ENCODE measurements around the gene ABLIM2. TPM values are rescaled to one million over a fixed set of nuclear protein-coding genes. Genes with fewer than 3 reads are reported as not detected.
A peak's percentile ranks its signal among the peaks of the same experiment; 100 is the strongest.

ABLIM2 gene
- total and polyA plus RNA-seq, 2 of the 8 experiments (the other 6 are each of a cell fraction or from before 2014, with no cell fraction given) = 2.8 to 3.0 TPM

GRCh38 chr4:8010618-8011017 is 148.0 kb downstream of the ABLIM2 start:
- peaks cover 0 to 2% (median 0%) of the 10 kb centered on the region in 4 experiments; a peak in 2 of 7 replicates for H3K4me1 ChIP-seq (replicated peaks in 1 of 4; ENCODE audit: control insufficient read depth in 3 of 4, insufficient read depth in 4 of 4, low read length in 3 of 4)
- H3K4ac ChIP-seq (replicated peaks; ENCODE audit: insufficient read length, low read depth, low read length) = no peak overlapping the region
- H2BK20ac ChIP-seq (ENCODE audit: low read length) = no peak overlapping the region
- H3K23ac ChIP-seq (ENCODE audit: insufficient read length) = no peak overlapping the region
- H3K23me2 ChIP-seq (ENCODE audit: low read depth, low read length) = peaks cover 13% of the 10 kb centered on the region; the same call in 1 of the 2 replicates
- H2BK12ac ChIP-seq (ENCODE audit: low read depth, low read length) = no peak overlapping the region
- no peak overlapping the region for H3K4me3 ChIP-seq (ENCODE audit: extremely low read depth in 1 of 4, insufficient read depth in 2 of 4, low read depth in 3 of 4, low read length in 4 of 4)
- no peaks in the 10 kb centered on the region for H3K9me3 ChIP-seq (ENCODE audit: insufficient read depth in 2 of 2, low read depth in 1 of 2, low read length in 1 of 2)
- no peak overlapping the region for H3K9ac ChIP-seq (replicated peaks in 1 of 4; ENCODE audit: extremely low read depth in 1 of 4, low read depth in 3 of 4, low read length in 3 of 4)
- H3K27ac ChIP-seq (ENCODE audit: low read depth, low read length) = no peak overlapping the region
- H2BK15ac ChIP-seq (ENCODE audit: low read length) = no peak overlapping the region
- ChIA-PET CTCF (ENCODE audit: partially characterized antibody) (interaction anchor here (0.7 to 1.3 kb wide), 3 partner anchors 23 to 276 kb away, joined by 3 to 6 read pairs (median 3); no protein-coding TSS in a partner anchor), POLR2A (ENCODE audit: partially characterized antibody) (no interaction called here)
- no peak overlapping the region for H4K5ac ChIP-seq (ENCODE audit: insufficient read length, low read depth, low read length)
- no peak overlapping the region for H2AK5ac ChIP-seq (ENCODE audit: low read depth, low read length)
- no peaks in the 10 kb centered on the region for H3K36me3 ChIP-seq (ENCODE audit: control insufficient read depth in 2 of 4, insufficient read depth in 4 of 4, low read length in 3 of 4)
- peak overlapping the region; percentile 53; the same call in 1 of the 2 replicates for H4K8ac ChIP-seq (ENCODE audit: extremely low read depth, insufficient read depth, low read length)
- no peaks in the 10 kb centered on the region for H3K79me2 ChIP-seq (ENCODE audit: control insufficient read depth in 1 of 2, insufficient read depth in 2 of 2, low read length in 2 of 2)
- 89% methylated on average over 12 of the region's 12 CpGs; no CpG with 5 or more reads in 1 of the 2 experiments for WGBS, 2 experiments (ENCODE audit: extremely low coverage in 1 of 2, insufficient coverage in 1 of 2, insufficient read length in 1 of 2, insufficient replicate concordance in 2 of 2, low coverage in 1 of 2, low lambda C conversion rate in 2 of 2, missing lambda C conversion rate in 1 of 2)
- no peak for TF ChIP-seq KDM1A (IDR thresholded peaks at IDR 0.05; ENCODE audit: borderline replicate concordance, low read length)
- TF ChIP-seq CHD2 (IDR thresholded peaks at IDR 0.05; ENCODE audit: low read length) = no peak
- TF ChIP-seq POLR2AphosphoS5 (IDR thresholded peaks at IDR 0.05; ENCODE audit: low read depth, low read length) = no peak
- TF ChIP-seq SP2 (IDR thresholded peaks at IDR 0.05; ENCODE audit: low read length) = no peak
- TF ChIP-seq CBX5 (IDR thresholded peaks at IDR 0.05; ENCODE audit: low read depth, low read length) = no peak
- TF ChIP-seq BACH1 (IDR thresholded peaks at IDR 0.05; ENCODE audit: low read length) = no peak
- TF ChIP-seq TEAD4 (IDR thresholded peaks at IDR 0.05; ENCODE audit: low read depth, low read length) = no peak
- no peak for TF ChIP-seq FOSL1 (IDR thresholded peaks at IDR 0.05; ENCODE audit: insufficient read depth, low read depth, low read length)
- TF ChIP-seq CREB1 (IDR thresholded peaks at IDR 0.05) = no peak
- no peak for TF ChIP-seq SIX5 (IDR thresholded peaks at IDR 0.05; ENCODE audit: low read depth, low read length)
- no peak for TF ChIP-seq GABPA (IDR thresholded peaks at IDR 0.05; ENCODE audit: borderline replicate concordance, insufficient read depth, low read length)
- TF ChIP-seq SRF (IDR thresholded peaks at IDR 0.05; ENCODE audit: low read depth, low read length) = no peak
- no peak overlapping the region for H4K91ac ChIP-seq (replicated peaks; ENCODE audit: insufficient read length, low read length)
- H3K14ac ChIP-seq (ENCODE audit: insufficient read length) = no peak overlapping the region
- DNase-seq (ENCODE audit: low read depth in 1 of 2, low spot score in 2 of 2) (no peak), FAIRE-seq (no peak)
- H3K18ac ChIP-seq (ENCODE audit: extremely low read depth, low read length) = no peak overlapping the region
- H2AFZ ChIP-seq (ENCODE audit: low read length) = no peak overlapping the region
- H3K56ac ChIP-seq (replicated peaks; ENCODE audit: insufficient read length, low read depth, low read length) = no peak overlapping the region
- H3K4me2 ChIP-seq (ENCODE audit: insufficient read depth in 1 of 2, low read depth in 2 of 2, low read length in 2 of 2) = no peak overlapping the region
- H3K27me3 ChIP-seq (replicated peaks in 1 of 4; ENCODE audit: control insufficient read depth in 3 of 4, extremely low read depth in 1 of 4, insufficient read depth in 3 of 4, low read length in 3 of 4) = no peaks in the 10 kb centered on the region
- no peak overlapping the region for H2BK5ac ChIP-seq (ENCODE audit: low read depth, low read length)
- H3K79me1 ChIP-seq (ENCODE audit: low read depth, low read length) = no peaks in the 10 kb centered on the region
- no peak overlapping the region for H2BK120ac ChIP-seq (replicated peaks; ENCODE audit: low read depth, low read length)
- H4K20me1 ChIP-seq (replicated peaks in 1 of 2; ENCODE audit: control insufficient read depth in 1 of 2, insufficient read depth in 2 of 2, low read length in 2 of 2) = peaks cover 0 to 1% of the 10 kb centered on the region in 2 experiments

All from H1 (cell line).